IPS-NIHi11 (cell line): Measurements from ENCODE around the gene ZNF175.
"Not testable (repeated sequence)": the region's sequence is repeated elsewhere in the genome, so short reads cannot be mapped to it uniquely, and the experiment has no call there.

Experiments used
- DNase-seq: peaks from one replicate; pipeline ENCODE4 v3.0.0; 2012; ENCODE audit warnings: mixed read lengths, low spot score

ZNF175 gene

DNA sequence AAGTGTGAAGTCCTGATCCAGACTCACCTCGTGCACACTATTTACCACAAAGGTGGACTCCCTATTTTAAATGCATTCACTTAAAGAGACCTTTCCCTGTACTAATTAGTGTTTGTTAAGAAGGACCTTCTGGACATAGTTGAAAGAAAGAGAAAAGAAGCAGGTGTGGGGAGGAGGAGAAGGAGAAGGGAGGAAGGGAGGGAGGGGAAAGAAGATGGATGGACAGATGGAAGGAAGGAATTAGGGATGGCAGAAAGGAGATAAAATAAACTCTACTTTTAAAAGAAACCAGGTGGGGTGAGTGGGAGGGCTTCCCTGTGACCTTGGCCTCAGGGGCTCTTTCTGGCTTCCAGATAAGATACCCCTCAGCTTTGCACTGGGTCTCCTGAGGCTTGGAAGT is 21.4 kb downstream of the ZNF175 start:
- no peak for DNase-seq

DNA sequence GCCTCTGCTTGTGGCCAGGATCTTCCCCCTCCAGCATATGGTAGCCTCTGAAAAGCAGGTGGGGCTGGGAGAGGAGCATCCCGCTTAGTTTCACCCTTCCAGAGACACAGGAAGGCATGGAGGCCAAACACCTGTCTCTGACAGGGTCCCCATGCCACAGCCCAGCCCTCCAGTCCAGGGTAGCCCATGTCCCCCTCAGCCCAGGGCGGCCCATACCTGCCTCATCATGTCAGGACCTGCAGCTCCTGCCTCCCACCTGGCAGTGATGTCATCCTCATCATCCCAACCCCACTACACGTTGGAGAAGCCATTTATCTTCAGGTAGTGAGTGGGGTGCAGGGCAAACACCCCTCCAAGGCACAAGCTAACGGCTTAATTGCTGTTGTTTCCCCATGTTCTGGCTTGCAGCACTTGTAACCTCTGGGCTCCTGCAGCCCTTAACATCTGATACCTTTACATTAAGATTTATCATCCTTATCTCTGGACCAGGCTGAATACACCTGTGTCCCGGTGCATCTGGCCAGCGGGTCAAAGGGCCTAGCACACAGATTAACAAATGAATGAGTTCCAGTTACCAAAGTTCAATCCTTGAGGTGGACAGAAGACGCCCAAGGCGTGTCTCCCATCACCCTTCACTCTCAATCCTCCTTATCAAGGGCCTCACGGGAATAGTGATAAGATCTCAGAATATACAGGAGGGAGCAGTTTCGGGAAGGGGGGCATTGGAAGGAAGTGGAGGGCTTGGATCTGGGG is 22.2 kb downstream of the ZNF175 start:
- no peak for DNase-seq

DNA sequence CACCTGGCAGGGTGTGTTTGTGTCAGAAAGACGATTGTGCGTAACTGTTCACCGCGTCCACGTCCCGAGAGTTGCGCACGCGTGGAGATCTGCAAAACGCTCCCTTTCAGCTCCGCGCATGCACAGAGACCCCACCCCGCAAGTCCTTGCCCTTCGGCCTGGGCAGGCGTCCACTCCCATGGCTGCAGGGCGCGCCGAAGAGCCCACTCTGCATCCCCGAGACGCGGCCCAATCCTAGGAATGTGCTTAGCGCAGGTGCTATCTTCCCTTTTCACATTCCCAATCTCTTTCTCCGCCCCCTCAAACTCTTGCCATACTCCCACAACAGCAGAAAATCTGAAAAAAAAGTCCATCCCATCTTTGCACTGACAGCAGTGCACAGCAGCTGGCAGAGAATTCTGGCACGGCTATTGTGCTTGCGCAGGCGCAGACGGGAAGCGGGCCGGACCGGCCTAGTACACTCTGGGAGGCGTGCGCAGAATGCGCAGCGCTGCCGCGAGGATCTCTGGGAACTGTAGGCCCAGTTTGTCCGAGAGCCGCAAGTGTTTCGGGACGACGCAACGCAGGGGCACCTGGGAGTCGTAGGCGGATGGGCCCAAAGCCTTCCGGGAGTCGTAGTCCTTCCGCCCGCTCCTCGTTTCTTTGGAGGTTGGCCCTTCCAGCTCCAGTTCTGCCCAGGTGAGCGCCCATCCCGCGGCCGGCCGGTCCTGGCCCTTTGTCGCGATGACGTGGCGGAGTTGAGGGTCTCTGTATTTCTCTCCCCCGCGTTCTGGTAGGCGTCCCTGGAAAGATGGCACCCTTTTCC is 23.1 kb downstream of the ZNF175 start:
- peak; percentile 99 for DNase-seq

DNA sequence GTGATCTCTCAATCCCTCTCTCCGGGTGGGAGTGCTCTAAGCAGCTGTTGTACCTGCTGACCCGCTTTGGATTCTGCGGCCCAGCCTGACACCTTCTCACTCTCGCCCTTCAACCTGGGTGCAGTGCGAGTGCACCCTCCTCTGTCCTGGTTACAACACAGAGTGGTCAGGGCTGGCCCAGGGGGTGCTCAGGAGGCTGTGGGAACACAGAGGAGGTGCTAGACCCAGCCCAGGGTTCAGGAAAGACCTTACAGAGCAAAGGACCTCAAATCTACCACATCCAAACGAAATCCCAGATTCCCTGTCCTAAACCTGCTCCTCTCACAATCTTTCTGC is 23.7 kb downstream of the ZNF175 start:
- DNase-seq = no peak

DNA sequence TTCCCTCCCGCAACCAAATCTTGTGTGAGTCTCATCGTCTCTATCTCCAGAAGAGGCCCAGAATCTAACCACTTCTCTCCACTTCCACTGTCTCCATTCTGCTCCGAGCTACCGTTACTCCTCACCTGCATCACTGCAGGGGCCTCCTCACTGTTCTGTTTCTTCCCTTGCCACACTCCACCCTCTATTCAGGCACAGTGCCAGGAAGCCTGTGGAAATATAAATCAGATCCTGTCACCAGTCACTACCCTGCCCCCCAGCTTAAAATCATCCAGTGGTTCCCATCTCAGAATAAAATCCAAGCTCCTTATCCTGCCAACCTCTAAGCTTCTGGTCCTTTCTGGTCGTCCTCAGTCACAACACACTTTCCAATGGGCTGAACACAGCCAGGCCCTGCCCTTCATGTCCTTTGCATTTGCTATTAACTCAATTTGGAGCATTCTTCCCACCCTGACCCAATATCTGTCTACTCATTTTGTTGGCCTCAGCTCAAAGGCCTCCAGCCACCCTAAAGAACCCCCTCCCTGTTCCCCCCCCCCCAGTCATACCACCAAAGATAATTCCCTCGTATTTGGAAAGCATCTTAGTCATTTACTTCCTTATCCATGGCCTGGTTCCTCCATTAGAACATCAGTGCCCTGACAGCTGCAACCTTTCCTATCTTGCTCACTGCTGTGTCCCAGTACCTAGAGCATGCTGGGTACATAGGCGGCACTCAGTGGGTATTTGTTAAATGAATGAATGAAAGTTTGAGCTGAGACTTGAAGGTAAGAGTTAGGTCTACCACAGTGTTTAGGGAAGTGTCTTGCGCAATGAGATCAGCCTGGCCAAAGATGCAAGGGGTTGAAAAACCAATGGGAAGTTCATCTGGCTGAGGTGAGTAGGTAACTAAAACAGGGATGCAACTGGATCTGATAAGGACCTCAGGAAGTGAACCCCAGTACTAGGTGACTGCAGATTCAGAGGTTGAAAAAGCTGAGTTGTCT is 24.4 kb downstream of the ZNF175 start:
- no peak for DNase-seq

DNA sequence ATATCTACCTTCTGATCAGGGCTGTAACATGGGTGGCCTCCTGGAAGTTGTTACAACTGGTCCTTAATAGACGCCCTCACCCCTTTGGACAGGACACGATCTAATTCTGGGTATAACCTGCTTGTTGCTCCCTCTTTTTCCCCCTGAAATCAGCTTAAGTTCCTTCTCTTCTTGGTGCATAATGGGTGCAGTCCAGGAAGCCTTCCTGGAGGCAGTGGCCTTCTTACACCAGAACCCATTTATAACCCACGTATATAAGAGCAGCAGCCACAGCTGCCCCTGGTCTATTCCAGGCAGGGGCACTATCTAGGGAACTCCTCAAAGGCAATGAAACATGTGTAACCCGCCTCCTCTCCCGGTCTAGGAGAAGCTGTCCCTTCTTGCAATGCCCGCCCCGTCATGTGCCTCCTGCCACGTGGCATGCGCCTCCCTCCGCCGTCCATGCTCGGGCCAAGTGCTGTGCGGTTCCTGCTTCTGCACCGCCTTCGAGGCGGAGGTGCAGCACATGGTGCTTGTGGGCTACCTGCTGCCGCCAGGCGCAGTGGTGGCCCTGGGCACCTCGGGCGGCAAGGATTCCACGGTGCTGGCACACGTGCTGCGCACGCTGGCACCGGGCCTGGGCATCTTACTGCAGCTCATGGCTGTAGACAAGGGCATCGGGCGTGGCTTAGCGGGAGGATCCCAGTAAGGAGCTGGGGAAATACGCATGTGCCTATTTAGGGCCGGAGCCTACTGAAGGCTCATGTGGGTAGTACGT is 27.3 kb downstream of the ZNF175 start:
- DNase-seq = no peak

DNA sequence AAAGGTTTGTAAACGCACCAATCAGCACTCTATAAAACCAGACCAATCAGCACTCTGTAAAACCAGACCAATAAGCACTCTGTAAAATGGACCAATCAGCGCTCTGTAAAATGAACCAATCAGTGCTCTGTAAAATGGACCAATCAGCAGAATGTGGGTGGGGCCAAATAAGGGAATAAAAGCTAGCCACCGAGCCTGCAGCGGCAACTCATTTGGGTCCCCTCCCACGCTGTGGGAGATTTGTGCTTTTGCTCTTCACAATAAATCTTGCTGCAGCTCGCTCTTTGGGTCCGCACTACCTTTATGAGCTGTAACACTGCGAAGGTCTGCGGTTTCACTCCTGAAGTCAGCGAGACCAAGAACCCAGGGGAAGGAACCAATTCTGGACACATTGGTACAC is 28.0 kb downstream of the ZNF175 start:
- DNase-seq = no peak

DNA sequence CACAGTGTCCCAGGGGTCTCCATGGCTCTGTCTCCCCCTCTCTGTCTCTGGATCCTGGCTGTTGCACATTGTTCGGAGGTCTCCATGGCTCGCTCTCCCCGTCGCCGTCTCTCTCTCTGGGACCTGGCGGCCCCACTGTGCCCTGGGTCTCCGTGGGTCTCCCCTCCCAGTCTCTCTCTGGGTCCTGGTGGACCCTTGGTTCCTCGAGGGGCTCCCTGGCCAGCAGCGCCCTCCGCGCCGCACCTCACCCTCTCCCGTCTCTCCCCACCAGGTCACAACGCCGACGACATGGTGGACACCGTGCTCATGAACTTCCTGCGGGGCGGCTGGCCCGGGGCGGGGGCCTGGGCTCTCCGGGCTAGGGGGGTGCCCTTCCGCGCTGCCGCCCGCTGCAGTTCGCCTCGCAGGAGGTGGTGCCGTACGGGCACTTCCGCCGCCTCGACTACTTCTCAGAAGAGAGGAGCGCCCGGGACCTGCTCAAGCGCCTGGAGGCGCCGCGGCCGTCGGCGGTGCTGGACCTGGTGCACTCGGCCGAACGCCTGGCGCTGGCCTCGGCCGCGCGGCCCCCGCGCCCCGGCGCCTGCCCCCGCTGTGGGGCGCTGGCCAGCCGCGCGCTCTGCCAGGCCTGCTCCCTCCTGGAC is 30.0 kb downstream of the ZNF175 start:
- peak; percentile 62 for DNase-seq

DNA sequence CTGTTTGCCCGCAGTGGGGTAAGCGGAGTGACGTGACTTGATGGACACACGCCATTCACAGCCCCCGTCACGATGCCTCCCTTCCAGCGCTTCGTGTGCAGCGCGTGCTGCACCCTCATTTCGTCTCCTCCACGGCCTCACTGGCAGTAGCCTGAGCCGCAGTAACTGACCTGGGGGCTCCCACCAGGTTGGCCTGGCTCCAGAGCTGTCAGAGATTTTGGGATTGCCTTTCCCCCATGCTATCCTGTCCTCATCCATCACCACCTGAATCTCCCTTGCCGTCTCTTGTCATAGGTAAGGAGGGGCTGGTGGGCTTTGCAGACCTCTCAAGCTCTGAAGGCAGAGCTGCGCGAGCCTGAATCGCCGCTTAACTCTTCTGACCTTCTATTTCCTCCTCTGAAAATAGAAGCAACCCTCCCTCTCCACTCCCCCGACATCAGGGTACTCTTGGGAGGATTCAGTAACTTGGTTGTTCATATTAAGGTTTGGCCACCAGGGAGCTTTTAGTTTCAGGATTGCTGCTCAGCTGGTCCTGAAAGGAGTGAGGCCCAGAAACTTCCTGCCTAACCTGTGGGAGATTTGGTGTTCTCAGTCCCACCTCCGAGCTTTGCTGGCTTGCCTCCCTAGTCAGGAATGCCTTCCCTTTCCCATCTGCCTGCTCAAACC is 31.2 kb downstream of the ZNF175 start:
- no peak for DNase-seq

DNA sequence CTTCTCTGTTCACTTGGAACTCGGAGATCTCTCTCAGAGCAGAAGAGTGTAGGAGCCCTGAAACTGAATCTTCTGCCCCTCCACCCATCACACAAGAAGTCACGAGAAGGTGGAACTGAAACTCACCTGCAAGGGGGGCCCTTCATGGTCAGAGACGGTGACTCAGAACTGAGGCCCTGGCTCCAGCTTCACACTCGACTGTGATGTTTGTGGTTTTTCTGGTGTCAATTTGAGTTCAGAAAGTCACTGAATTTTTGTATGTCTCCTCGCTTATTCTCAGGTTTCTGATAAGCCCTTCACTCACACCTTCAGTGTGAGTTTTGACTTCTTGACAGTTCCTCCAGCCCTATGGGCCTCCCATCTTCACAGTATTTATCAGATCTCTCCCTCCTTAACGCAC is 36.0 kb downstream of the ZNF175 start:
- no peak for DNase-seq

DNA sequence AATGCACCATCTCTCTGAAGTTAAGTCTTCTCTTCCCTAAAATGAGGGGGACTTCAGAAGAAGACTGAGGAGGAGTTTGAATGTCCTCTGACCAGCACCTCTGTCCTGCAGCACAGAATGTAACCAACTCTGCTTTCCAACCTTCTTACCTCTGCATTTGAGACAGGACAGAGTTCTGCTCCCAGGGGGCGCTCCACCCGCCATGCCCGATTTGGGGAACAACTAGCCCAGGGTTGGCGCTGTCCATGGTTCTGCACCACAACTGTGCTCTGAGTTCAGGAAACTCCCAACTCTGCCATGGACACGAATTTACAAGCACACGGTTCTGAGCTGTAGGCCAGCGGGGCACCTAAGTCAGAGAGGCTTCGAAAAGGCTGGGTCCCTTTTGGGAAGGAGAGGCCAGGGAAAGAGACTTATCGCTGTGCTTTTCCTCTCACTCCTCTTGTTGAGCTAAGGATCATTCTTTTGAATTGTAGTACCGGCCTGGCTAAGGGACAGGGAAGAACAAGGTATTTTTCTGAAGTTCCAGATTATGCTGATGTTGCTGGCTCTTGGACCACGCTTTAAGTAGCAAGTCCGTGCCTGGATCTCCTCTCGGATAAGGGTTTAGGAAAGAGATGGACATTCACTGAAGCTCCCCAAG is 37.0 kb downstream of the ZNF175 start:
- peak; percentile 90 for DNase-seq

DNA sequence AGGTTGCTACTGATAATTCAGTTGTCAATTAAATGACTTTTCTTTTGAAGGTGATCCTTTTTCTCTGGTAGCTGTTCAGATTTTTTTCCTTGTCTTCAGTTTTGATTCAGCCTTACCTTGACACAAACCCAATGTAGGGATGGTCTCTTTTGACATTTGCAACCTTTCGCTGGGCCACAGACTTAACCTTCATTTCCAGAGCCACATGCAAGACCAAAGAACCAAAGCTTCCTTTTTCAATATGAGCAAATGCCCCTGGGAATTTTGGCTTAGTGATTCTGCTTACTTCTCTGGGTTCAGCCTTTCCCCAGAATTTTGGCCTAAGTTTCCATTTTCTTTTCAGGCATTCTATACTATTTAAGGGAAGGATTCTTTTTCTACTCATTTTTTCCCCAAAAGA is 39.5 kb downstream of the ZNF175 start:
- DNase-seq = no peak

DNA sequence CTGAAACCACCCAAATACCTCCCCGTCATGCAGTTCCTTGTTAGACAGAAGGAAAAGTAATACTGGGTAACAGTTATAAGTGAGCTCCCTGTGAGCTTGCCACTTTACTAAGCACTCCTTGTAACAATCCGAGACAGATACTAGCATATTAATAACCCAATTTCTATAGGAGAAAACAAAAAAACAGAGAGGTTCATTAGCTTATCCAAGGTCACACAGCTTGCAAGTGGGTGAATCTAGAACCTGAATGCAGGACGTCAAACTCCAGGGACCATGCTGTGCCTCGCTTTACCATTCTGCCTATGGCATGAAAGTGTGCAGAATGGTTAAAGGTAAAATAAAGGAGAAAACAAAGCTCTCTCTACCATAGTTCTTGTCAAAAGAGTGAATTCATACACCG is 43.7 kb downstream of the ZNF175 start:
- DNase-seq = no peak

DNA sequence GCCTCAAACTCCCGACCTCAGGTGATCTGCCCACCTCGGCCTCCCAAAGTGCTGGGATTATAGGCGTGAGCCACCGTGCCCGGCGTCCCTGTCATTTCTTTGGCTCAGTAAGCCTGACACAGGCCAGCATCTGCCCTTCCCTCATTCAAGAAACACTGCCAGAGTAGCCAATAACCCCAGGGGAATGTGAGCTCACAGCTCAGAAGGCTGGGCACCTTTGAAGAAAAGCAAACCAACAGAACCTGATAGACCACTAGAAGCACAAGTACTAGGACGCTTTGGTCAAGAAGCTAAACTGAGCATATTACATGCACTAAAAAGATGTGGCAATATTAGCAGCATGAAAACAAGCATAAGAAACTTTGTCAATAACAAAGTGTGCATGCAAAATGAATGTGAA is 44.9 kb downstream of the ZNF175 start:
- no peak for DNase-seq

DNA sequence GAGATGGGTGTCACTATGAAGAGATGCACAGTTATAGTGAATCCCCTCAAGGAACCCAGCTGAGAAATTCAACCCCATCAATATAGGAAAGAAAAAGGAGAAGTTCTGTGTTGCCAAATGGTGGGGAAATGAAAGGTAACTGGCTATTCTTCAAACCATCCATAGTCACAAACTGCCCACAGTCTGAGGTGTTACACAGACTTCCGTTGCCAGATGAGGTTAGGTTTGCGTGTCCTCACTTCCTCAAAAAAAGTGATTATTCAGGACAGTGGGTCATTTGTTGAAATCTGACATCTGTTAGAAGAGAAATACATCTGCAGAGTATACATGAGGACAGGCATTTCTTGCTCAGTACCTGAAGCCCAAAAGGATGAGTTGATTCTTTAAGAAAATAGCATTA is 50.1 kb downstream of the ZNF175 start:
- DNase-seq = no peak

DNA sequence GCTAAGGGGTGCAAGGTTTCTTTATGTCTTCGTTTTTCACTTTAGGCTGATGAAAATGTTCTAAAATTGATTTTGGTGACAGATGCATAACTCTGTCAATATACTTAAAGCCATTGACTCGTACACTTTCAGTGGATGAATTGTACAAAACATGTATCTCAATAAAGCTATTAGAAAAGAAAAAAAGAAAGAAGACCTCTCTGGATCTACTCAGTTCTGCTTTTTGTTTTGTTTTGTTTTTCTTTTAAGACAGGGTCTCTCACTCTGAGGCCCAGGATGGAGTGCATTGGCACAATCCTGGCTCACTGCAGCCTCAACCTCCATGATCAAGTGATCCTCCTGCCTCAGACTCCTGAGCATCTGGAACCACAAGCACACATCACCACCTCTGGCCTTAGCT is 55.6 kb downstream of the ZNF175 start:
- no peak for DNase-seq

DNA sequence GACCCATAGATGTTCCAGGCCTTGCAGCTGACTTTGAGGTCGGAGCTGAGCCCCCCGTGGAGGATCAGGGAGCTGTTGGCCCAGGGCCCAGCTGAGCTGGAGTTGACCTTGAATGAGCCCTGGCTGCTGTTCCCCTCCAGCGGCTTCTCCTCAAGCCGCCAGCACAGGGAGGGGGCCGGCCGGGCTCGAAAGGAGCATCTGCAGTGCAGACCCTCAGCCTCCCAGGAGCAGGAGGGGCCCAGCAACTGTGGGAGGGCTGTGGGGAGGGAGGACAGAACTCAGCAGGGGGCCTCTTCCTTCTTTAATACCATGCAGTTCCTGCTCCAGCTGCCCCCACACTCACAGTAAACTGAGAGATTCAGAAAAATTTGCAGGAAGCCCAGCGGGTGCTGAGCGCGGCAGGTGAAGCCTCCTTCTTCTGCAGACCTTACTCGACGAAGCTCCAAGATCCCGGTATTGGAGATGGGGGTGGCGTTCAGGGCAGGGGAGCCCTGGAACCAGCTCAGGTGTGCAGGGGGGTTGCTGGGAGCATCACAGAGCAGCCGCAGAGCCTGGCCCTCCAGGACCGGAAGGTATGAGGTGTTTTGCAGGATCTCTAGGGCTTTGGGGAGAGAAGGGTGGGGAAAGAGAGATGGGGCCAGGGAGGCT is 56.5 kb downstream of the ZNF175 start:
- no peak for DNase-seq

DNA sequence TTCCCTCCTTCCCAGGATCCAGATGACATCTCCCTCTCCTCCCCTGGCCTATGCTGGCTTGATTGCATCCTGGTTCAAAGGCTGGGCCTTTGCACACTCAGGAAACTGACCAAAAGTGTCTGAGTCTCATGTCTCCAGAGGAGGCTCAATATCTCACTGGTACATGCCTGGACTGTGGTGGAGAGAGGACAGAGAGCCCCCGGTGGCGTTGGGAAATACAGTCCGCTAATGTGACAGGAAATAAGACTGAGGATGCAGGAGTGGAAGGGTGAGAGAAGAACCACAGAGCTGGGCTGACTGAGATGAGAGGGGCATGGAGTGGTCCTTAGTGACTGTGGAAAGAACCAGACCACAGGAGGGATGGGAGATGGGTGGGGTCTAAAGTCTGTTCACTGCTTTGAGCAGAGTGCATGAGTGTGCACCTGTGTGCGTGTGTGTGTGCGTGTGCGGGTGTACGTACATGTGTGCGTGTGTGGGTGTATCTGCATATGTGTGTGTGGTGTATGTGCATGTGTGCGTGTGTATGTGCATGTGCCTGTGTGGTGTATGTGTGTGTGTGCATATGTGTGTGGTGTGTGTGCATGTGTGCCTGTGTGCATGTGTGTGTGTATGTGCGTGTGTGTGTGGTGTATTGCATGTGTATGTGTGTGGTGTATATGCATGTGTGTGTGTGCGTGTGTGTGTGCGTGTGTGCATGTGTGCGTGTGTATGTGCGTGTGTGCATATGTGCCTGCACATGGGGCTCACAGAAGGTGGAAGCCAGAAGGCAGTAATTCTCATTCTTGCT is 57.3 kb downstream of the ZNF175 start:
- DNase-seq = no peak

DNA sequence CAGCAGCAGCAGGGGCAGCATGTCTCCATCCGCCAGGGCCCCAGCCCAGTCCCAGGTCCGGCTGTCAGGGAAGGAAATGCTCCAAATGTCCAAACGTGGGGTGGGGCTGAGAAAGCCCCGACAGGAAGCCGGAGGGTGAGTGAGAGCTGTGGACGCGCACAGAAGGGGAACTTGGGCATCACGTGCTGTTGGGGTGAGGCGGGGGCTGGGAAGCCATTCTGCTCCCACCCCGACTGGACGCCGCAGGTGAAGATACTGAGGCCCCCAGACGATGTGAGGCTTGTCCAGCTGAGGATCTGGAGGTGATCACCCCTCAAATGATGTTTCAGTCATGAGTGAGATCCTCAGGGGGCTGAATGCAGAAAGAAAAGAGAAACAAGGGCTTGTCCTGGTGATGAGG is 59.2 kb downstream of the ZNF175 start, which contains the start of gene SIGLEC5:
TSS of gene SIGLEC5 (minus strand) at position 87 of the 400 bp plus-strand sequence. CDS start at position 21, 66 bp downstream.
- DNase-seq = not testable (repeated sequence)
